ENCODE results near the gene ETV2.

The ETV2 gene

DNA sequence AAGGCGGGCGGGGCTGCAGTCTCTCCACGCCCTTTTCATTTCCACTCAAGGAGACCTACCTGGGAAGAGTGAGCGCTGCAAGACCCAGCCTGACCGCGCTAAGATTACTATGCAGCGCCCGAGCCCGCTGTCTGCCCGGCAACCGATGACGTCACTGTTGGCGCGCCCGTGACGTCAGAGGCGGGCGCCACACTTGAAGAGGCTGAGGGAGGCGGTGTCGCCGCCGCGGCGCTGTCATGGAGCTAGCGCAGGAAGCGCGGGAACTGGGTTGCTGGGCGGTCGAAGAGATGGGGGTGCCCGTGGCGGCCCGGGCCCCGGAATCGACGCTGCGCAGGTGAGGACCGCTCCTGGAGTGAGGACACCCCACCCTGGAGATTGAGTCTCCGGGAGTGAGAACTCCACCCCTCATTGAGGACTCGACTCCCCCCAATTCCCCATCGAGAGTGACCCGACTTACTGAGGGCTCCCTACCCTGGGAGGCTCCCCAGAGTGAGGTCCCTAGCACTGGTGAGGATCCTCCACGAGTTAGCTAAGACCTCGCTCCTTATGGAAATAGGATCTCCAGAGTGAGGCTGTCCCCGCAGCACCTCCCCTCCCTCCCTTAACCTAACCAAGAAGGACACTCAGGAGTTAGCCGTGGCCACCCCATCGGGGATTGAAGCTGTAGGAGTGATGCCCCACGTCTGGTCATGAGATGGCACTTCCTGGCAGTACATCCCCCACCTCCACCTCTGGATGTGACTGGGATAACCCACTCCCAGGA is 28.8 kb upstream of the ETV2 start, which contains the start of gene HAUS5 (continued):
- TF ChIP-seq, protein P1, sequence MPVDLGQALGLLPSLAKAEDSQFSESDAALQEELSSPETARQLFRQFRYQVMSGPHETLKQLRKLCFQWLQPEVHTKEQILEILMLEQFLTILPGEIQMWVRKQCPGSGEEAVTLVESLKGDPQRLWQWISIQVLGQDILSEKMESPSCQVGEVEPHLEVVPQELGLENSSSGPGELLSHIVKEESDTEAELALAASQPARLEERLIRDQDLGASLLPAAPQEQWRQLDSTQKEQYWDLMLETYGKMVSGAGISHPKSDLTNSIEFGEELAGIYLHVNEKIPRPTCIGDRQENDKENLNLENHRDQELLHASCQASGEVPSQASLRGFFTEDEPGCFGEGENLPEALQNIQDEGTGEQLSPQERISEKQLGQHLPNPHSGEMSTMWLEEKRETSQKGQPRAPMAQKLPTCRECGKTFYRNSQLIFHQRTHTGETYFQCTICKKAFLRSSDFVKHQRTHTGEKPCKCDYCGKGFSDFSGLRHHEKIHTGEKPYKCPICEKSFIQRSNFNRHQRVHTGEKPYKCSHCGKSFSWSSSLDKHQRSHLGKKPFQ (tag by site-specific recombination; IDR thresholded peaks at IDR 0.05) = no peak; the same call in 1 of the 2 replicates
- TF ChIP-seq ZNF2 (tag by site-specific recombination; IDR thresholded peaks at IDR 0.05) = peak; percentile 90; the same call in 1 of the 2 replicates
- peak; percentile 97 for TF ChIP-seq ZNF324 (tag by site-specific recombination; IDR thresholded peaks at IDR 0.05)
- peak; percentile 85; the same call in 1 of the 2 replicates for TF ChIP-seq ZNF391 (tag by site-specific recombination; IDR thresholded peaks at IDR 0.05; ENCODE audit: borderline replicate concordance, low read depth)
- TF ChIP-seq, protein P2, sequence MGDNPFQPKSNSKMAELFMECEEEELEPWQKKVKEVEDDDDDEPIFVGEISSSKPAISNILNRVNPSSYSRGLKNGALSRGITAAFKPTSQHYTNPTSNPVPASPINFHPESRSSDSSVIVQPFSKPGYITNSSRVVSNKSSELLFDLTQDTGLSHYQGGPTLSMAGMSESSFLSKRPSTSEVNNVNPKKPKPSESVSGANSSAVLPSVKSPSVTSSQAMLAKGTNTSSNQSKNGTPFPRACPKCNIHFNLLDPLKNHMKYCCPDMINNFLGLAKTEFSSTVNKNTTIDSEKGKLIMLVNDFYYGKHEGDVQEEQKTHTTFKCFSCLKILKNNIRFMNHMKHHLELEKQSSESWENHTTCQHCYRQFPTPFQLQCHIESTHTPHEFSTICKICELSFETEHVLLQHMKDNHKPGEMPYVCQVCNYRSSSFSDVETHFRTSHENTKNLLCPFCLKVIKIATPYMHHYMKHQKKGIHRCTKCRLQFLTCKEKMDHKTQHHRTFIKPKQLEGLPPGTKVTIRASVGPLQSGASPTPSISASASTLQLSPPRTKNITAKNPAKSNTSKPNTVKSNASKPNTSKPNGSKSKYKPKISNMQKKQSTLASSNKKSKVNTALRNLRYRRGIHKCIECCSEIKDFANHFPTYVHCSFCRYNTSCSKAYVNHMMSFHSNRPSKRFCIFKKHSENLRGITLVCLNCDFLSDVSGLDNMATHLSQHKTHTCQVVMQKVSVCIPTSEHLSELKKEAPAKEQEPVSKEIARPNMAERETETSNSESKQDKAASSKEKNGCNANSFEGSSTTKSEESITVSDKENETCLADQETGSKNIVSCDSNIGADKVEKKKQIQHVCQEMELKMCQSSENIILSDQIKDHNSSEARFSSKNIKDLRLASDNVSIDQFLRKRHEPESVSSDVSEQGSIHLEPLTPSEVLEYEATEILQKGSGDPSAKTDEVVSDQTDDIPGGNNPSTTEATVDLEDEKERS (tag by site-specific recombination; IDR thresholded peaks at IDR 0.05) = peak; percentile 74
- peak; percentile 81 for TF ChIP-seq ZNF785 (tag by site-specific recombination; IDR thresholded peaks at IDR 0.05)
- peak; percentile 100 for TF ChIP-seq ZNF629 (tag by site-specific recombination; IDR thresholded peaks at IDR 0.05)
- peak; percentile 95 for TF ChIP-seq SP7 (tag by site-specific recombination; IDR thresholded peaks at IDR 0.05)
- TF ChIP-seq ZNF37A (tag by site-specific recombination; IDR thresholded peaks at IDR 0.05) = no peak
- TF ChIP-seq, protein P3, sequence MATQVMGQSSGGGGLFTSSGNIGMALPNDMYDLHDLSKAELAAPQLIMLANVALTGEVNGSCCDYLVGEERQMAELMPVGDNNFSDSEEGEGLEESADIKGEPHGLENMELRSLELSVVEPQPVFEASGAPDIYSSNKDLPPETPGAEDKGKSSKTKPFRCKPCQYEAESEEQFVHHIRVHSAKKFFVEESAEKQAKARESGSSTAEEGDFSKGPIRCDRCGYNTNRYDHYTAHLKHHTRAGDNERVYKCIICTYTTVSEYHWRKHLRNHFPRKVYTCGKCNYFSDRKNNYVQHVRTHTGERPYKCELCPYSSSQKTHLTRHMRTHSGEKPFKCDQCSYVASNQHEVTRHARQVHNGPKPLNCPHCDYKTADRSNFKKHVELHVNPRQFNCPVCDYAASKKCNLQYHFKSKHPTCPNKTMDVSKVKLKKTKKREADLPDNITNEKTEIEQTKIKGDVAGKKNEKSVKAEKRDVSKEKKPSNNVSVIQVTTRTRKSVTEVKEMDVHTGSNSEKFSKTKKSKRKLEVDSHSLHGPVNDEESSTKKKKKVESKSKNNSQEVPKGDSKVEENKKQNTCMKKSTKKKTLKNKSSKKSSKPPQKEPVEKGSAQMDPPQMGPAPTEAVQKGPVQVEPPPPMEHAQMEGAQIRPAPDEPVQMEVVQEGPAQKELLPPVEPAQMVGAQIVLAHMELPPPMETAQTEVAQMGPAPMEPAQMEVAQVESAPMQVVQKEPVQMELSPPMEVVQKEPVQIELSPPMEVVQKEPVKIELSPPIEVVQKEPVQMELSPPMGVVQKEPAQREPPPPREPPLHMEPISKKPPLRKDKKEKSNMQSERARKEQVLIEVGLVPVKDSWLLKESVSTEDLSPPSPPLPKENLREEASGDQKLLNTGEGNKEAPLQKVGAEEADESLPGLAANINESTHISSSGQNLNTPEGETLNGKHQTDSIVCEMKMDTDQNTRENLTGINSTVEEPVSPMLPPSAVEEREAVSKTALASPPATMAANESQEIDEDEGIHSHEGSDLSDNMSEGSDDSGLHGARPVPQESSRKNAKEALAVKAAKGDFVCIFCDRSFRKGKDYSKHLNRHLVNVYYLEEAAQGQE (tag by site-specific recombination; IDR thresholded peaks at IDR 0.05) = peak; percentile 63
- TF ChIP-seq ZNF132 (tag by site-specific recombination; IDR thresholded peaks at IDR 0.05; ENCODE audit: borderline replicate concordance) = no peak
- TF ChIP-seq, protein P4, sequence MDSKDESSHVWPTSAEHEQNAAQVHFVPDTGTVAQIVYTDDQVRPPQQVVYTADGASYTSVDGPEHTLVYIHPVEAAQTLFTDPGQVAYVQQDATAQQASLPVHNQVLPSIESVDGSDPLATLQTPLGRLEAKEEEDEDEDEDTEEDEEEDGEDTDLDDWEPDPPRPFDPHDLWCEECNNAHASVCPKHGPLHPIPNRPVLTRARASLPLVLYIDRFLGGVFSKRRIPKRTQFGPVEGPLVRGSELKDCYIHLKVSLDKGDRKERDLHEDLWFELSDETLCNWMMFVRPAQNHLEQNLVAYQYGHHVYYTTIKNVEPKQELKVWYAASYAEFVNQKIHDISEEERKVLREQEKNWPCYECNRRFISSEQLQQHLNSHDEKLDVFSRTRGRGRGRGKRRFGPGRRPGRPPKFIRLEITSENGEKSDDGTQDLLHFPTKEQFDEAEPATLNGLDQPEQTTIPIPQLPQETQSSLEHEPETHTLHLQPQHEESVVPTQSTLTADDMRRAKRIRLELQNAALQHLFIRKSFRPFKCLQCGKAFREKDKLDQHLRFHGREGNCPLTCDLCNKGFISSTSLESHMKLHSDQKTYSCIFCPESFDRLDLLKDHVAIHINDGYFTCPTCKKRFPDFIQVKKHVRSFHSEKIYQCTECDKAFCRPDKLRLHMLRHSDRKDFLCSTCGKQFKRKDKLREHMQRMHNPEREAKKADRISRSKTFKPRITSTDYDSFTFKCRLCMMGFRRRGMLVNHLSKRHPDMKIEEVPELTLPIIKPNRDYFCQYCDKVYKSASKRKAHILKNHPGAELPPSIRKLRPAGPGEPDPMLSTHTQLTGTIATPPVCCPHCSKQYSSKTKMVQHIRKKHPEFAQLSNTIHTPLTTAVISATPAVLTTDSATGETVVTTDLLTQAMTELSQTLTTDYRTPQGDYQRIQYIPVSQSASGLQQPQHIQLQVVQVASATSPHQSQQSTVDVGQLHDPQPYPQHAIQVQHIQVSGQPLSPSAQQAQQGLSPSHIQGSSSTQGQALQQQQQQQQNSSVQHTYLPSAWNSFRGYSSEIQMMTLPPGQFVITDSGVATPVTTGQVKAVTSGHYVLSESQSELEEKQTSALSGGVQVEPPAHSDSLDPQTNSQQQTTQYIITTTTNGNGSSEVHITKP (tag by site-specific recombination; IDR thresholded peaks at IDR 0.05) = peak; percentile 95
- TF ChIP-seq, protein P5, sequence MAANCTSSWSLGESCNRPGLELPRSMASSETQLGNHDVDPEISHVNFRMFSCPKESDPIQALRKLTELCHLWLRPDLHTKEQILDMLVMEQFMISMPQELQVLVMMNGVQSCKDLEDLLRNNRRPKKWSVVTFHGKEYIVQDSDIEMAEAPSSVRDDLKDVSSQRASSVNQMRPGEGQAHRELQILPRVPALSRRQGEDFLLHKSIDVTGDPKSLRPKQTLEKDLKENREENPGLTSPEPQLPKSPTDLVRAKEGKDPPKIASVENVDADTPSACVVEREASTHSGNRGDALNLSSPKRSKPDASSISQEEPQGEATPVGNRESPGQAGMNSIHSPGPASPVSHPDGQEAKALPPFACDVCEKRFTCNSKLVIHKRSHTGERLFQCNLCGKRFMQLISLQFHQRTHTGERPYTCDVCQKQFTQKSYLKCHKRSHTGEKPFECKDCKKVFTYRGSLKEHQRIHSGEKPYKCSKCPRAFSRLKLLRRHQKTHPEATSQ (tag by site-specific recombination; IDR thresholded peaks at IDR 0.05) = no peak; the same call in 1 of the 2 replicates
- TF ChIP-seq, protein P6, sequence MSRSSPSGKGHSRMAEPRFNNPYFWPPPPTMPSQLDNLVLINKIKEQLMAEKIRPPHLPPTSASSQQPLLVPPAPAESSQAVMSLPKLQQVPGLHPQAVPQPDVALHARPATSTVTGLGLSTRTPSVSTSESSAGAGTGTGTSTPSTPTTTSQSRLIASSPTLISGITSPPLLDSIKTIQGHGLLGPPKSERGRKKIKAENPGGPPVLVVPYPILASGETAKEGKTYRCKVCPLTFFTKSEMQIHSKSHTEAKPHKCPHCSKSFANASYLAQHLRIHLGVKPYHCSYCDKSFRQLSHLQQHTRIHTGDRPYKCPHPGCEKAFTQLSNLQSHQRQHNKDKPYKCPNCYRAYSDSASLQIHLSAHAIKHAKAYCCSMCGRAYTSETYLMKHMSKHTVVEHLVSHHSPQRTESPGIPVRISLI (tag by site-specific recombination; IDR thresholded peaks at IDR 0.05) = no peak
- TF ChIP-seq ZFP37 (tag by site-specific recombination; IDR thresholded peaks at IDR 0.05) = peak; percentile 97
- TF ChIP-seq ZNF248 (tag by site-specific recombination; IDR thresholded peaks at IDR 0.05) = no peak
- 0 out of 2 replicates have a peak, but pooled peaks have one; percentile 48 for TF ChIP-seq ZNF416 (tag by site-specific recombination; IDR thresholded peaks at IDR 0.05)
- TF ChIP-seq, protein P7, sequence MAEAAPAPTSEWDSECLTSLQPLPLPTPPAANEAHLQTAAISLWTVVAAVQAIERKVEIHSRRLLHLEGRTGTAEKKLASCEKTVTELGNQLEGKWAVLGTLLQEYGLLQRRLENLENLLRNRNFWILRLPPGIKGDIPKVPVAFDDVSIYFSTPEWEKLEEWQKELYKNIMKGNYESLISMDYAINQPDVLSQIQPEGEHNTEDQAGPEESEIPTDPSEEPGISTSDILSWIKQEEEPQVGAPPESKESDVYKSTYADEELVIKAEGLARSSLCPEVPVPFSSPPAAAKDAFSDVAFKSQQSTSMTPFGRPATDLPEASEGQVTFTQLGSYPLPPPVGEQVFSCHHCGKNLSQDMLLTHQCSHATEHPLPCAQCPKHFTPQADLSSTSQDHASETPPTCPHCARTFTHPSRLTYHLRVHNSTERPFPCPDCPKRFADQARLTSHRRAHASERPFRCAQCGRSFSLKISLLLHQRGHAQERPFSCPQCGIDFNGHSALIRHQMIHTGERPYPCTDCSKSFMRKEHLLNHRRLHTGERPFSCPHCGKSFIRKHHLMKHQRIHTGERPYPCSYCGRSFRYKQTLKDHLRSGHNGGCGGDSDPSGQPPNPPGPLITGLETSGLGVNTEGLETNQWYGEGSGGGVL (tag by site-specific recombination; IDR thresholded peaks at IDR 0.05) = peak; percentile 37; the same call in 1 of the 2 replicates
- no peak for TF ChIP-seq ZNF112 (tag by site-specific recombination; IDR thresholded peaks at IDR 0.05)
- TF ChIP-seq ZNF366 (tag by site-specific recombination; conservative IDR thresholded peaks at IDR 0.05) = no peak; the same call in 1 of the 2 replicates
